Left ventricle myocardium inferior (tissue), 1 donor: ENCODE measurements around the gene HEXIM1. TPM values are rescaled to one million over a fixed set of nuclear protein-coding genes. Genes with fewer than 3 reads are reported as not detected.
A peak's percentile ranks its signal among the peaks of the same experiment; 100 is the strongest.

ENCODE experiments used
- DNase-seq: peaks from one replicate; pipeline ENCODE4 v3.0.0-alpha.2; 2020
- H3K27ac ChIP-seq: fragments of 200-600 bp; replicated peaks from 2 replicates; pipeline ENCODE4 v1.8.0; 2021
- H3K27me3 ChIP-seq: fragments of 200-600 bp; 2 replicates; pipeline ENCODE4 v1.8.0; 2021; ENCODE audit warnings: low read depth
- H3K36me3 ChIP-seq: fragments of 200-600 bp; 2 replicates; pipeline ENCODE4 v1.8.0; 2021
- H3K4me1 ChIP-seq: fragments of 200-600 bp; 2 replicates; pipeline ENCODE4 v1.8.0; 2021
- H3K4me3 ChIP-seq: fragments of 200-600 bp; 2 replicates; pipeline ENCODE4 v1.8.0; 2021; ENCODE audit warnings: mild to moderate bottlenecking, moderate library complexity
- H3K9me3 ChIP-seq: fragments of 200-600 bp; replicated peaks from 2 replicates; pipeline ENCODE4 v1.8.0; 2021
- CTCF ChIP-seq: fragments of 200-600 bp; IDR thresholded peaks from 2 replicates; pipeline ENCODE4 v1.8.0; 2021; ENCODE audit warnings: antibody characterized with exemption, mild to moderate bottlenecking, borderline replicate concordance
- intact Hi-C: fragments of 100-400 bp; cut with micrococcal nuclease; formaldehyde crosslinking; loops from one replicate; pipeline ENCODE4 v1.11.0; 2022
- total RNA-seq: library from RNA; stranded (reverse); fragmentation: NEBNext Ultra II Directional; extraction: Animal tissue kit (Norgen Biotek cat#: 25700); gene quantifications from one replicate; pipeline ENCODE4 v1.2.1, GENCODE V29; 2021
- donor health status: DM: no; HTN: yes; CAD: no; lungs with severe emphysema.

The HEXIM1 gene
- total RNA-seq, 1 donor from 2014 or later: 28.8 TPM

DNA sequence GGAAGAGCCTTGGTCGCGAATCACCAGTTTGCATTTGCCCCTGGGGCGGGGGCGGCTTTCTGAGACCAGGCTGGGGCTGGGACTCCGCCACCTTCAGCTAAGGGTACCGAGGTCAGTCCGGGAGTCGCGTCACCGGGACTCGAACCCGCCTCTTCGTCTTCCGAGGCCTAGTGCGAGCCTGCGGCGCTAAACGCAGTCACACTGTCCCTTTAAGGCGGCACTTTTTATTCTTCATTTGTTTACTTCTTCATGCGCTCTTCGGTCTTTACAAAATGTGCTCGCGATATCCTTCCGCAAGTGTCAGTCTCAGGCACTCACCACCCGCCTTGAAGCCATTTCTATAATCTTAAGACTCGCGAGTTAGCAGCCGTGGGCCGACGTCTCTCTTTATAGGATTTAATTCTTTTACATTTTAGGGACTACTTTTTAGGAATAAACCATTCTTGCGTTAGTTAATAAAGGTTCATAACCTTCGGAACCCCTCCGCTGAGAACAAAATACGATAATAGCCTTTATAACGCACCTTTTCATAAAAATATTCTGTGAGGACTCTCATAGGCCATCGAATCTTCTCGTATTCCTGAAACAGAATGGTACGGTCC, 593 bp upstream of the HEXIM1 start:
- intact Hi-C loops: no loop called here
- H3K4me3 ChIP-seq: peak overlapping the region; percentile 87
- no peaks in the 10 kb centered on the region for H3K27me3 ChIP-seq
- H3K4me1 ChIP-seq: peaks cover 87% of the 10 kb centered on the region
- H3K27ac ChIP-seq: peak overlapping the region; percentile 96
- no peaks in the 10 kb centered on the region for H3K9me3 ChIP-seq
- DNase-seq: peak; percentile 80
- no peak for TF ChIP-seq CTCF
- no peaks in the 10 kb centered on the region for H3K36me3 ChIP-seq

DNA sequence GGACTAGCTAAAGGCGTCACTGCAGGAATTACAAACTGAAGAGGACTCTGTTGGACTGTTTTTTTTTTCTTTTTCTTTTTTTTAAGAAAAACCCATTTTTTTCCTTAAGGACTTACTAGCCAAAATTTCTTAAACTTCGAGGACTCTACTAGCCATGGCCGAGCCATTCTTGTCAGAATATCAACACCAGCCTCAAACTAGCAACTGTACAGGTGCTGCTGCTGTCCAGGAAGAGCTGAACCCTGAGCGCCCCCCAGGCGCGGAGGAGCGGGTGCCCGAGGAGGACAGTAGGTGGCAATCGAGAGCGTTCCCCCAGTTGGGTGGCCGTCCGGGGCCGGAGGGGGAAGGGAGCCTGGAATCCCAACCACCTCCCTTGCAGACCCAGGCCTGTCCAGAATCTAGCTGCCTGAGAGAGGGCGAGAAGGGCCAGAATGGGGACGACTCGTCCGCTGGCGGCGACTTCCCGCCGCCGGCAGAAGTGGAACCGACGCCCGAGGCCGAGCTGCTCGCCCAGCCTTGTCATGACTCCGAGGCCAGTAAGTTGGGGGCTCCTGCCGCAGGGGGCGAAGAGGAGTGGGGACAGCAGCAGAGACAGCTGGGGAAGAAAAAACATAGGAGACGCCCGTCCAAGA, 878 bp downstream of the HEXIM1 start:
- Histone ChIP-seq H3K4me3 (peak overlapping the region; percentile 87), H3K4me1 (peaks cover 80% of the 10 kb centered on the region), H3K27me3 (no peaks in the 10 kb centered on the region), H3K9me3 (no peaks in the 10 kb centered on the region), H3K27ac (peak overlapping the region; percentile 96), H3K36me3 (no peaks in the 10 kb centered on the region)
- DNase-seq: peak; percentile 88
- peak; percentile 93 for TF ChIP-seq CTCF
- intact Hi-C loops: no loop called here

GRCh38 chr17:45149669-45150664, 1.7 kb downstream of the HEXIM1 start:
- H3K4me3 ChIP-seq: peak overlapping the region; percentile 87
- DNase-seq: peak; percentile 71
- H3K36me3 ChIP-seq: no peaks in the 10 kb centered on the region
- H3K27ac ChIP-seq: peak overlapping the region; percentile 96
- no peaks in the 10 kb centered on the region for H3K27me3 ChIP-seq
- intact Hi-C loops: no loop called here
- no peak for TF ChIP-seq CTCF
- no peaks in the 10 kb centered on the region for H3K9me3 ChIP-seq
- peaks cover 74% of the 10 kb centered on the region for H3K4me1 ChIP-seq

DNA sequence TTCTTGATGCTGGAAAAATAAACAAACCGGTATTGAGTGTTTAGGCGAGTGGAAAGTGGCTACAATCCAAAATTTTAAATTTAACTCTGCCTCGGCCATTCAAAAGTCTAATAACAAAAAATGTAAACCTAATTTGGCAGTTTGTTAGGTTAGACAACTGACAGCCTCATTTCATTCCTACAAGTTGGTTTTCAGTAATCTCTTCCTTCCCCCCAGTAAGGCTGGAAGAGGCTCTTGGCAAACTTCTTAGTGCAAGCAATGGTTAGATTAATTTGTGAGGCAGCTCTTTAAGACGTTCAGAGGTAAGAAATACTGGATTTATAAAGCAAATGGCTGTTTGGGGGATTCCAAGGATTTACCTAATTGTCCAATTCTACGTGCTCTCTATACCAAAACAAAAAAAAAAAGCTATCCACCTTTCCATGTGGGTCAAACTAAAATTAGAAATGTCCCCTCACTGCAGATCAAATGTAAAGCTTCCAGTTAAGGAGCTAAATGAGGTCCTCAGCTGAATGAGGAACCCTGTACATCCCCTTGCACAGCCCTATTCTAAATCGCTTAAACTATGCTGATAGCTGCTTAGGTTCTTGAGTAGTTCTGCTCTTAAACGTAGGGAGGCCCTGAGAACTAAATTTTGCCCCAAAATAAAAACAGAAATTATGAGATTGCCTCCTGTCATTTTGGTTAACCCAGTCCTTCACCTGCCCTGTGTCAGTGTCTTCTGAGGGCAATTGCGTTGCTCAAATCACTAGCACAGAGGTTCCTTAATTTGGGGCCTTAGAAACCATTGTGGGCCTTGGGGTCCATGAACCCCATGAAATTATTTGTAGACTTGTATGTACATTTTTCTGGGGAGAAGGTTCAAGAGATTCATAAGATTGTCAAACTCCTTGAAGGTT, 2.9 kb downstream of the HEXIM1 start:
- no peaks in the 10 kb centered on the region for H3K36me3 ChIP-seq
- no peak for DNase-seq
- H3K9me3 ChIP-seq: no peaks in the 10 kb centered on the region
- H3K4me1 ChIP-seq: peaks cover 75% of the 10 kb centered on the region
- H3K27ac ChIP-seq: peak overlapping the region; percentile 96
- intact Hi-C loops: no loop called here
- no peaks in the 10 kb centered on the region for H3K27me3 ChIP-seq
- TF ChIP-seq CTCF: no peak
- H3K4me3 ChIP-seq: peak overlapping the region; percentile 87

DNA sequence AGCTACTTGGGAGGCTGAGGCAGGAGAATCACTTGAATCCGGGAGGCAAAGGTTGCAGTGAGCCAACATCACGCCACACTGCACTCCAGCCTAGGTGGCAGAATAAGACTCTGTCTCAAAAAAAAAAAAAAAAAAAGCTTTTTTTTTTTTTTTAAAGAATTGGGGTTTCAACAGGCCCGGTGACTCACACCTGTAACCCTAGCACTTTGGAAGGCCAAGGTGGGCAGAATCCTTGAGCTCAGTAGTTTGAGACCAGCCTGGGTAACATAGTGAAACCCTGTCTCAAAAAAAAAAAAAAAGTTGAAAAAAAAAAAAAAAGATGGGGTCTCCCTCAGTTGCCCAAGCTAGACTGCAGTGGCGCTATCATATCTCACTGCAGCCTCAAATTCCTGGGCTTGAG, 6.8 kb downstream of the HEXIM1 start:
- H3K9me3 ChIP-seq: no peaks in the 10 kb centered on the region
- H3K27ac ChIP-seq: peak overlapping the region; percentile 49
- no peak for DNase-seq
- H3K36me3 ChIP-seq: no peaks in the 10 kb centered on the region
- intact Hi-C loops: no loop called here
- no peaks in the 10 kb centered on the region for H3K27me3 ChIP-seq
- no peak for TF ChIP-seq CTCF
- no peak overlapping the region for H3K4me3 ChIP-seq
- H3K4me1 ChIP-seq: peaks cover 83% of the 10 kb centered on the region
